H1 (cell line): Measurements from ENCODE around the gene CNOT3. TPM values are rescaled to one million over a fixed set of nuclear protein-coding genes. Genes with fewer than 3 reads are reported as not detected.

Experiments
- CTCF ChIA-PET: fragments of 300-600 bp; sonication (Branson Sonifier 250); formaldehyde crosslinking; loops from one replicate; lab custom pipeline; 2021; ENCODE audit not compliant: partially characterized antibody; lab: Charles Lee
- POLR2A ChIA-PET: fragments of 300-600 bp; sonication (Branson Sonifier 250); formaldehyde crosslinking; loops from one replicate; lab custom pipeline; 2021; ENCODE audit warnings: inconsistent platforms; ENCODE audit not compliant: partially characterized antibody; lab: Charles Lee
- DNase-seq, 2 experiments: peaks; one replicate each; pipeline versions ENCODE4 v3.0.0 to v3.0.0-alpha.2; 2010 to 2022; ENCODE audit warnings: low spot score in 2 of 2, low read depth in 1 of 2, mixed read lengths in 1 of 2
- FAIRE-seq: peaks from 2 replicates; lab custom pipeline; 2011; peaks lifted over from hg19 to GRCh38; lab: Jason Lieb, UNC
- H2AFZ ChIP-seq: 2 replicates; pipeline ENCODE4 v1.8.1; 2012; ENCODE audit warnings: low read length, inconsistent platforms
- H2AK5ac ChIP-seq: 2 replicates; pipeline ENCODE4 v1.6.1; 2013; ENCODE audit warnings: low read depth, low read length
- H2BK120ac ChIP-seq: replicated peaks from 2 replicates; pipeline ENCODE3; 2013; ENCODE audit warnings: low read depth, low read length, inconsistent platforms
- H2BK12ac ChIP-seq: 2 replicates; pipeline ENCODE4 v1.6.1; 2013; ENCODE audit warnings: low read depth, low read length
- H2BK15ac ChIP-seq: 2 replicates; pipeline ENCODE4 v1.6.1; 2013; ENCODE audit warnings: low read length
- H2BK20ac ChIP-seq: 2 replicates; pipeline ENCODE4 v1.6.1; 2013; ENCODE audit warnings: low read length
- H2BK5ac ChIP-seq: 2 replicates; pipeline ENCODE4 v1.6.1; 2013; ENCODE audit warnings: low read depth, low read length
- H3K14ac ChIP-seq: 2 replicates; pipeline ENCODE4 v1.6.1; 2013; ENCODE audit warnings: inconsistent platforms; ENCODE audit not compliant: insufficient read length
- H3K18ac ChIP-seq: 2 replicates; pipeline ENCODE4 v1.6.1; 2013; ENCODE audit warnings: low read length; ENCODE audit errors: extremely low read depth
- H3K23ac ChIP-seq: 2 replicates; pipeline ENCODE4 v1.6.1; 2013; ENCODE audit warnings: inconsistent platforms; ENCODE audit not compliant: insufficient read length
- H3K23me2 ChIP-seq: 2 replicates; pipeline ENCODE4 v1.6.1; 2013; ENCODE audit warnings: low read depth, low read length
- H3K27ac ChIP-seq: 2 replicates; pipeline ENCODE4 v1.6.1; 2011; ENCODE audit warnings: low read depth, low read length, inconsistent platforms
- H3K27me3 ChIP-seq, 4 experiments: replicated peaks in 1 of 4; 1 replicate in 1 of 4; 2 replicates in 3 of 4; pipeline versions ENCODE4 v1.6.1 to v1.8.1; 2011 to 2013; ENCODE audit warnings: low read length in 3 of 4, mild to moderate bottlenecking in 3 of 4, inconsistent platforms in 2 of 4, mixed read lengths in 2 of 4, moderate library complexity in 1 of 4; ENCODE audit not compliant: control insufficient read depth in 3 of 4, insufficient read depth in 3 of 4; ENCODE audit errors: extremely low read depth in 1 of 4
- H3K36me3 ChIP-seq, 4 experiments: 2 replicates each; pipeline versions ENCODE4 v1.6.1 to v1.8.1; 2011 to 2013; ENCODE audit warnings: mild to moderate bottlenecking in 4 of 4, low read length in 3 of 4, moderate library complexity in 2 of 4, control low read depth in 1 of 4, inconsistent platforms in 1 of 4; ENCODE audit not compliant: insufficient read depth in 4 of 4, control insufficient read depth in 2 of 4
- H3K4ac ChIP-seq: replicated peaks from 2 replicates; pipeline ENCODE3; 2013; ENCODE audit warnings: low read length, low read depth, mixed read lengths, inconsistent platforms; ENCODE audit not compliant: insufficient read length
- H3K4me1 ChIP-seq, 4 experiments: replicated peaks in 1 of 4; 1 replicate in 1 of 4; 2 replicates in 3 of 4; pipeline versions ENCODE4 v1.6.1 to v1.8.1; 2011 to 2013; ENCODE audit warnings: low read length in 3 of 4, inconsistent platforms in 2 of 4, mixed read lengths in 1 of 4; ENCODE audit not compliant: insufficient read depth in 4 of 4, control insufficient read depth in 3 of 4
- H3K4me2 ChIP-seq, 2 experiments: 2 replicates each; pipeline versions ENCODE4 v1.6.1 to v1.8.1; 2011 to 2013; ENCODE audit warnings: low read depth in 2 of 2, low read length in 2 of 2, control low read depth in 1 of 2, inconsistent platforms in 1 of 2, mild to moderate bottlenecking in 1 of 2; ENCODE audit not compliant: insufficient read depth in 1 of 2
- H3K4me3 ChIP-seq, 4 experiments: fragments of 200-600, 300-600 bp in 1 of 4; sonication (generic), shearing (Covaris generic), sonication (Bioruptor Twin) in 1 of 4; 2 replicates each; pipeline versions ENCODE4 v1.5.1 to v1.8.1; 2011 to 2016; ENCODE audit warnings: low read length in 4 of 4, low read depth in 3 of 4, control low read depth in 2 of 4, inconsistent platforms in 2 of 4, mild to moderate bottlenecking in 2 of 4, mixed read lengths in 1 of 4, moderate library complexity in 1 of 4; ENCODE audit not compliant: insufficient read depth in 2 of 4; ENCODE audit errors: extremely low read depth in 1 of 4
- H3K56ac ChIP-seq: replicated peaks from 2 replicates; pipeline ENCODE3; 2013; ENCODE audit warnings: low read depth, mild to moderate bottlenecking, mixed read lengths, low read length, inconsistent platforms; ENCODE audit not compliant: insufficient read length
- H3K79me1 ChIP-seq: 2 replicates; pipeline ENCODE4 v1.6.1; 2013; ENCODE audit warnings: low read depth, low read length, control low read depth
- H3K79me2 ChIP-seq, 2 experiments: 2 replicates each; pipeline versions ENCODE4 v1.6.1 to v1.8.1; 2012 to 2013; ENCODE audit warnings: low read length in 2 of 2, mild to moderate bottlenecking in 2 of 2, inconsistent platforms in 1 of 2; ENCODE audit not compliant: insufficient read depth in 2 of 2, control insufficient read depth in 1 of 2
- H3K9ac ChIP-seq, 4 experiments: replicated peaks in 1 of 4; 1 replicate in 1 of 4; 2 replicates in 3 of 4; pipeline versions ENCODE4 v1.6.1 to v1.8.1; 2011 to 2013; ENCODE audit warnings: low read depth in 3 of 4, low read length in 3 of 4, control low read depth in 2 of 4, mild to moderate bottlenecking in 2 of 4, moderate library complexity in 2 of 4, inconsistent platforms in 1 of 4; ENCODE audit errors: extremely low read depth in 1 of 4
- H3K9me3 ChIP-seq, 2 experiments: 2 replicates each; pipeline versions ENCODE4 v1.6.1 to v1.8.1; 2012 to 2013; ENCODE audit warnings: mild to moderate bottlenecking in 2 of 2, moderate library complexity in 2 of 2, control low read depth in 1 of 2, inconsistent platforms in 1 of 2, low read depth in 1 of 2, low read length in 1 of 2, mixed read lengths in 1 of 2; ENCODE audit not compliant: insufficient read depth in 2 of 2
- H4K20me1 ChIP-seq, 2 experiments: replicated peaks in 1 of 2; 2 replicates each; pipeline versions ENCODE3 to v1.8.1; 2011 to 2013; ENCODE audit warnings: inconsistent platforms in 2 of 2, low read length in 2 of 2, mild to moderate bottlenecking in 1 of 2; ENCODE audit not compliant: insufficient read depth in 2 of 2, control insufficient read depth in 1 of 2
- H4K5ac ChIP-seq: 2 replicates; pipeline ENCODE4 v1.6.1; 2013; ENCODE audit warnings: low read length, low read depth, mixed read lengths, inconsistent platforms; ENCODE audit not compliant: insufficient read length
- H4K8ac ChIP-seq: 2 replicates; pipeline ENCODE4 v1.8.0; 2013; ENCODE audit warnings: mild to moderate bottlenecking, moderate library complexity, low read length, inconsistent platforms; ENCODE audit not compliant: insufficient read depth; ENCODE audit errors: extremely low read depth
- H4K91ac ChIP-seq: replicated peaks from 2 replicates; pipeline ENCODE3; 2013; ENCODE audit warnings: low read length, mixed read lengths, inconsistent platforms; ENCODE audit not compliant: insufficient read length
- POLR2AphosphoS5 ChIP-seq: IDR thresholded peaks from 2 replicates; pipeline ENCODE4 v1.6.1; 2011; ENCODE audit warnings: low read depth, low read length
- RNF2 ChIP-seq: fragments of 200-900, 300-1000 bp; sonication (generic); IDR thresholded peaks from 2 replicates; pipeline ENCODE4 v1.7.1; 2016; ENCODE audit warnings: borderline replicate concordance, low read depth, mild to moderate bottlenecking, antibody characterized with exemption, low read length; ENCODE audit not compliant: poor library complexity, severe bottlenecking; ENCODE audit errors: missing control alignments
- WGBS, 2 experiments: shearing (Covaris generic) in 1 of 2; methylation state at CpG; one replicate each; pipeline versions ENCODE4 v1.1.6 to v1.1.7; 2013 to 2015; ENCODE audit warnings: low lambda C conversion rate in 2 of 2, mixed read lengths in 2 of 2, inconsistent platforms in 1 of 2, low coverage in 1 of 2, missing lambda C conversion rate in 1 of 2; ENCODE audit not compliant: insufficient replicate concordance in 2 of 2, insufficient coverage in 1 of 2, insufficient read length in 1 of 2; ENCODE audit errors: extremely low coverage in 1 of 2, missing lambda C conversion rate in 1 of 2; 5-methylcytosine and 5-hydroxymethylcytosine counted together
- polyA plus RNA-seq, 7 experiments: library from polyadenylated mRNA; depleted of rRNA in 3 of 7; stranded (reverse) in 5 of 7; unstranded in 2 of 7; fragments of >200 nt in 5 of 7; fragments of 200-250 nt in 2 of 7; gene quantifications; 1 replicate in 5 of 7; 2 replicates in 1 of 7; 4 replicates in 1 of 7; pipeline versions ENCODE4 v1.2.1 to v1.2.3, GENCODE V29; 2011 to 2013; ENCODE audit warnings: missing spikeins in 2 of 7, mixed read lengths in 2 of 7
- total RNA-seq: library from RNA; stranded (reverse); fragmentation: NEBNext Ultra II Directional; extraction: Animal tissue kit (Norgen Biotek cat#: 25700); gene quantifications from 2 replicates; pipeline ENCODE4 v1.2.1, GENCODE V29; 2021

CNOT3 gene
- total and polyA plus RNA-seq, 2 of the 8 experiments (the other 6 are each of a cell fraction or from before 2014, with no cell fraction given): 21.2 to 86.4 TPM

DNA sequence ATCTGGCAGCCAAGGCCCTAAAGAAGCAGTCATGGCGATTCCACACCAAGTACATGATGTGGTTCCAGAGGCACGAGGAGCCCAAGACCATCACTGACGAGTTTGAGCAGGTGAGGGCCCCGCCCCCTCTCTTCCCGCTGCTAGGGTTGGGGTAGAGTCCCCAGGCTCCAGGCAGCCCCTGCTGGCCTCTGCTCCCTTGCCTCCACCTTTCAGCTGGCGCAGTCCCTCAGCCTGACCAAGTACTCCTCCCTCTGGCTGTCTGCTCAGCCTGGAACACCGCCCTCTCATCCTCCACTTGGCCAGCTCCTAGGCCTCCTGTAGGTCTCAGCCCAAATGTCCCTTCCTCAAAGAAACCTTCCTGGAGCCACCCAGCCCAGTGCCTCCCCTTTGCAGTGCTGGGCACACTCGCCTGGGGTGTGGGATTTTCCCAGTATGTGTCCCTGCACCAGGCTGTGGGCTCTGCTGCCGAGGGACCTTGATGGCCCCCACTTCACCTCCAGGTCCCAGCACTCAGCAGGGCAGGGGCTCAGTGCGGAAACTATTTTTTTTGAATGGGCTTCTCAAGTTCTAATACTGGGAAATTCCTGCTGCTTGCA is 16.3 kb downstream of the CNOT3 start:
- Histone ChIP-seq H3K79me2 (no peaks in the 10 kb centered on the region), H3K27ac (no peak overlapping the region), H4K91ac (no peak overlapping the region), H3K56ac (no peak overlapping the region), H3K9ac (no peak overlapping the region), H3K23me2 (peaks cover 4% of the 10 kb centered on the region), H2BK20ac (no peak overlapping the region), H2BK15ac (no peak overlapping the region), H3K4ac (no peak overlapping the region), H2AFZ (no peak overlapping the region), H4K20me1 (peaks cover 11 to 20% of the 10 kb centered on the region in 2 experiments), H3K14ac (no peak overlapping the region), H3K79me1 (peaks cover 6% of the 10 kb centered on the region), H3K18ac (no peak overlapping the region), H2BK12ac (no peak overlapping the region), H2BK120ac (no peak overlapping the region), H3K4me1 (peaks cover 0 to 3% (median 2%) of the 10 kb centered on the region in 4 experiments; a peak in 3 of 7 replicates), H3K23ac (no peak overlapping the region), H2AK5ac (no peak overlapping the region), H3K36me3 (peaks cover 31 to 68% (median 61%) of the 10 kb centered on the region in 4 experiments), H3K4me3 (no peak overlapping the region), H3K27me3 (no peaks in the 10 kb centered on the region), H4K8ac (no peak overlapping the region), H2BK5ac (no peak overlapping the region), H3K9me3 (no peaks in the 10 kb centered on the region), H4K5ac (no peak overlapping the region), H3K4me2 (no peak overlapping the region)
- ChIA-PET POLR2A (interaction anchor here (0.6 to 14.8 kb wide), 6 partner anchors 11 to 1020 kb away, joined by 3 to 348 read pairs (median 4); partner anchors contain the start of gene CNOT3), CTCF (no interaction called here)
- TF ChIP-seq POLR2AphosphoS5 (0 out of 2 replicates have a peak, but pooled peaks have one; percentile 51), RNF2 (no peak)
- FAIRE-seq: no peak
- DNase-seq: no peak
- WGBS, 2 experiments: 89% methylated on average over 9 of the region's 10 CpGs; no CpG with 5 or more reads in 1 of the 2 experiments
